Heart left ventricle (tissue), 13 donors: Measurements from ENCODE around the gene SCO1.

Experiments used
- POLR2A ChIP-seq, 2 donors: fragments of 450-650 bp; IDR thresholded peaks; one replicate each; pipeline ENCODE4 v1.6.1; 2017; ENCODE audit warnings: antibody characterized with exemption in 2 of 2, mild to moderate bottlenecking in 2 of 2, moderate library complexity in 2 of 2
- TF ChIP-seq, protein P1 (sequence below), 12 donors: fragments of 200-600 bp; sonication (generic) in 4 of 12; IDR thresholded peaks; one replicate each; pipeline versions ENCODE4 v1.5.0 to v1.8.0; 2018 to 2022; ENCODE audit warnings: antibody characterized with exemption in 12 of 12, mild to moderate bottlenecking in 5 of 12
- donor health status: ischemic (EF 13 %, LVEDD 7.1; RV severe dilation, severe dysfunction).
- donor health status: DM: no; HTN: yes; CAD: no.
- donor health status: DM: no; HTN: no; CAD: no.
- donor health status: ischemic (EF 25% LVEDD 6.9; RV normal size, moderate dysfunction).
- donor health status: ischemic (EF 25% LVEDD 5.7; RV mildly dilated, moderate dysfunction).
- donor health status: ischemic (EF 35%, LVEDD 5.7; RV mildly dilated, moderate dysfunction).
- donor health status: nonischemic (EF 11% LVEDD 7.7; RV severe dilation, severe dysfunction).
- donor health status: DM: yes; HTN: yes; CAD: no.
- donor health status: PGD.
- donor health status: ischemic (EF 29% LVEDD 5.4; RV normal size, mild dysfunction).
- donor health status: nonischemic (EF 23%, LVEDD 6.1; RV moderate dilation, normal function).

DNA sequence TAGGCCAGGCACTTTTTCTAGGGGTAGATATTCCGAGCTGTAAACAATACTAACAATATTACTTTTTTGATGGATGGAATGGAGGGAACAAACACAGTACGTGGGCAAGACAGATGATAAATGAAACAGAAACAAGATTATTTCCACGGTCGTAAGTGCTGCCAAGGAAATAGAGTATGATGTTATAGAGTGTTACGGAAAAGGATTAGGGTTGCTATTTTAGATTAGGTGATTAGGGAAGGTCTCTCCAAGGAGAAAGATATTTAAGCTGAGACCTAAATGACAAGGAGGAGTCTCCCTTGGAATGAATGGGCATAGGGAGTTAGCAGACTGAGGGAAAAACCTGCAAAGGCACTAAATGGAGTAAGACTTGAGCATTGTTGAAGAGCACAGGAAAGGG, 8.4 kb upstream of the SCO1 start:
- TF ChIP-seq POLR2A (IDR thresholded peaks at IDR 0.05), result no peak
- TF ChIP-seq, protein P1, sequence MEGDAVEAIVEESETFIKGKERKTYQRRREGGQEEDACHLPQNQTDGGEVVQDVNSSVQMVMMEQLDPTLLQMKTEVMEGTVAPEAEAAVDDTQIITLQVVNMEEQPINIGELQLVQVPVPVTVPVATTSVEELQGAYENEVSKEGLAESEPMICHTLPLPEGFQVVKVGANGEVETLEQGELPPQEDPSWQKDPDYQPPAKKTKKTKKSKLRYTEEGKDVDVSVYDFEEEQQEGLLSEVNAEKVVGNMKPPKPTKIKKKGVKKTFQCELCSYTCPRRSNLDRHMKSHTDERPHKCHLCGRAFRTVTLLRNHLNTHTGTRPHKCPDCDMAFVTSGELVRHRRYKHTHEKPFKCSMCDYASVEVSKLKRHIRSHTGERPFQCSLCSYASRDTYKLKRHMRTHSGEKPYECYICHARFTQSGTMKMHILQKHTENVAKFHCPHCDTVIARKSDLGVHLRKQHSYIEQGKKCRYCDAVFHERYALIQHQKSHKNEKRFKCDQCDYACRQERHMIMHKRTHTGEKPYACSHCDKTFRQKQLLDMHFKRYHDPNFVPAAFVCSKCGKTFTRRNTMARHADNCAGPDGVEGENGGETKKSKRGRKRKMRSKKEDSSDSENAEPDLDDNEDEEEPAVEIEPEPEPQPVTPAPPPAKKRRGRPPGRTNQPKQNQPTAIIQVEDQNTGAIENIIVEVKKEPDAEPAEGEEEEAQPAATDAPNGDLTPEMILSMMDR (IDR thresholded peaks at IDR 0.05), result no peak
